HG03045 (cell line): Measurements from ENCODE around the gene TMEM126A.

ENCODE experiments used
- ATAC-seq: cut with Tn5 transposase; IDR thresholded peaks from one replicate; pipeline ENCODE4 v1.9.1; 2021; ENCODE audit warnings: mild to moderate bottlenecking, moderate library complexity; ENCODE audit not compliant: unreplicated experiment

The TMEM126A gene

GRCh38 chr11:85694385-85694980, 46.7 kb downstream of the TMEM126A start:
- no peak for ATAC-seq

GRCh38 chr11:85695546-85695945, 47.8 kb downstream of the TMEM126A start:
- no peak for ATAC-seq

- no peak for ATAC-seq
Observed at GRCh38 chr11:85697747-85698146, 50.0 kb downstream of the TMEM126A start.

- no peak for ATAC-seq
Observed at GRCh38 chr11:85698195-85698594, 50.4 kb downstream of the TMEM126A start.

GRCh38 chr11:85699957-85700741, 52.4 kb downstream of the TMEM126A start:
- peak; percentile 78 for ATAC-seq

GRCh38 chr11:85704967-85705366, 57.2 kb downstream of the TMEM126A start:
- ATAC-seq, result no peak

- ATAC-seq, result no peak
Observed at GRCh38 chr11:85705800-85706199, 58.0 kb downstream of the TMEM126A start.
